DOHH2 (cell line): ENCODE results near the gene SLC9A9.

ENCODE experiments used
- CTCF ChIP-seq: fragments of 200-600 bp; sonication (generic); IDR thresholded peaks from one replicate; pipeline ENCODE4 v1.5.1; 2014; ENCODE audit warnings: antibody characterized with exemption, mild to moderate bottlenecking, low read depth, low read length; ENCODE audit not compliant: poor library complexity, severe bottlenecking
- EZH2phosphoT487 ChIP-seq: fragments of 200-600 bp; sonication (generic); IDR thresholded peaks from 2 replicates; pipeline ENCODE4 v1.6.1; 2017; ENCODE audit warnings: borderline replicate concordance, mild to moderate bottlenecking, antibody characterized with exemption, low read length, moderate library complexity, mixed read lengths

DNA sequence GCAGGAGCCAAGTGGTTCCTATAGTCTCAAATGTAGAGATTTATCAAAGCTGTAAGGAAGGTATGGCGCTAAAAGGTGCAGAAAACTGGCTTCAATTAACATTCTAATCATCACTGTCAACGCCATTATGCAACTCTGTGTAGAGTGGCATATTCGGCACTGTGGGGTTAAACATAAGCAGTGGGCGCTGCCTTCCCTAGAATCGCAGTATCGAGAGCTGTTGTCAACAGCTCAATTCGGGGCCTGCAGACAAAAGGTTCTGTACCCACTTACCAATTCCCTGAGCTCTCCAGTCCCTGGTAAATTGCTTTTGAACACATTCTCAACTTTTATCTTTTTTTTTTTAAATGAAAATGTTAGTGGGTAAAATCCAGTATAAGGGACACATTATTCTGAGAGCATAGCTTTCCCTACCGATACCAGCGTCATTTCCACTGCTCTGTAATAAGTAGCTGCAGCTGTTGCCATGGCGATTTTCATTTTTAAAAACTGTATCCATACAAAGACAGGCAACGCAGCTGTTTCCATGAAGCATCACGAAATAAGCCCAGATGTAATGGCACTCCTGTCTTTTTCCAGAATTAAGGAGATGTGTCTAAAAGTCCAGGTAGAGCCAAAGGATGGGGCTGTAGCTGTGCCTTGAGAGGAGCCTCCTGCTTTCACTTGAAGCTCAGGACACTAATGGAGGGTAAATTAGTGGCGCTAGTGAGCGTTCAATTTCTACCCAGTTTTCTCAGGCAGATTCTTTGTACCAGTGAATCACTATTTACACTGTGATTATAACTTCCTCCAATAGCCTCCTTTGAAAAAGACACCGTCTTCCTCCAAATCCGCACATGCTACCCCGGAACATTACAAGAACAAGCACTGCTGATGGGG is 250.3 kb downstream of the SLC9A9 start:
- TF ChIP-seq CTCF (no peak), EZH2phosphoT487 (no peak)
